Measurements from ENCODE around the gene SSX4.
"Not testable (repeated sequence)": the region's sequence is repeated elsewhere in the genome, so short reads cannot be mapped to it uniquely, and the experiment has no call there.

The SSX4 gene, protein sequence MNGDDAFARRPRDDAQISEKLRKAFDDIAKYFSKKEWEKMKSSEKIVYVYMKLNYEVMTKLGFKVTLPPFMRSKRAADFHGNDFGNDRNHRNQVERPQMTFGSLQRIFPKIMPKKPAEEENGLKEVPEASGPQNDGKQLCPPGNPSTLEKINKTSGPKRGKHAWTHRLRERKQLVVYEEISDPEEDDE

DNA sequence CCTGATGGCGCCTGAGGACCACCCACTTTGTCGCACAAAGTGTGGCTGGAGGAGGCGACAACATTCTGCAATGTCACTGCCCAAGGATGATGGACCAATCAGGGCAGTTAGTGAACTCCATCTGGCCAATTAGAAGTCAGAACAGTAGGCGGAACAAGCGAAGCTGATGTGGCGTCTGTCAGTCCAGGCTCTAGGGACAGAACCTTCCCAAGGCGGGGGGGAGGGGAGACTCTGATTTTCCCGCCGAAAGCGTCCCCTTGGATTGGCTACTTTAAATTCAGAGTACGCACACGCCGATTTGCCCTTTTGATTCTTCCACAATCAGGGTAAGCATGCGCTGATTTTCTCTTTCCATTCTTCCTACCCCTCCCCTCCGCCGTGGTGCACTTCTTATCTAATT lies at the start of gene SSX4:
SSX4 (plus strand) TSS at position 301 of the 400 bp plus-strand sequence. CDS start 515 bp downstream, outside the sequence.
- not testable (repeated sequence) for DNase-seq

DNA sequence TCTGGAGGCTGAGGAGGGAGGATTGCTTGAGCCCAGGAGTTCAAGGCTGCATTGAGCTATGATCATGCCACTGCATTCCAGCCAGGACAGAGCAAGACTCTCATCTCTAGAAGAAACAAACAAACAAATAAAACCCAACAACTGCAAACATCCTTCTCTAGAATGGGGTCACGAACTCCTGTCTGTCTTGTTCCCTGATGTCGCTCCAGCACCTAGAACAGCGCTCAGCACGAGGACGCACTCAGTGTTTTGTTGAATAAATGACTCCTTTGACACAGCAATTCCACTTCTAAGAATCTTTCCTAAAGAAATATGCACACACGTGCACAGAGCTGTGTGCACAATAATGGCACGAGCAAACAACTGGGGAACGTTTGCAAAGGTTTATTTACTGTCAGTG lies 37.3 kb upstream of the SSX4 start:
- not testable (repeated sequence) for DNase-seq

DNA sequence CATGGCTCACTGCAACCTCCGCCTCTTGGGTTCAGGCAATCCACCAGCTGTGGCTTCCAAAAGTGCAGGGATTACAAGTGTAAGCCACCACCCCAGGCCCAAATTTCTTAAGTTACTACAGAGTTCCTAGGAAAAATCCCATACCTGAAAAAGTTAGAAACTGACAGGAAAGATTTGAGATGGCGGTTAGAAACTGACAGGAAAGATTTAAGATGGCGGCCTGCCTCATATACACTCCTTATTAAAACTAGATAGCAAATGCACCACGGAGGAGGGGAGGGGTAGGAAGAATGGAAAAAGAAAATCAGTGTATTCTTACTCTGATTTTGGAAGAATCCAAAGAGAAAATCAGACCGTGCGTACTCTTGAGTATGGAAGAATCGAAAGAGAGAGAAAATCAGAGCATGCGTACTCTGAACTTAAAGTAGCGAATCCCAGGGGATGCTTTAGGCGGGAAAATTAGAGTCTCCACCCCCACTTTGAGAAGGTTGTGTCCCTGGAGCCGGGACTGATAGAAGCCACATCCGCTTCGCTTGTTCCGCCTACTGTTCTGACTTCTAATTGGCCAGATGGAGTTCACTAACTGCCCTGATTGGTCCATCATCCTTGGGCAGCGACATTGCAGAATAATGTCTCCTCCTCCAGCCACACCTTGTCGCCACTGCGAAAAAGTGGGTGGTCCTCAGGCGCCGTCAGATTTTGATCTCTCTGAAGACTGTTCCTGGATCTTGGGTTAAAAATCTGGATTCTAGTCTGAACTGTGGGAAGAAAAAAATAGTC lies 26.8 kb upstream of the SSX4 start, which contains the start of gene SSX3:
SSX3 (minus strand) TSS at position 389 of the 780 bp plus-strand sequence. CDS start 1,454 bp downstream, outside the sequence.
- DNase-seq, result not testable (repeated sequence)

DNA sequence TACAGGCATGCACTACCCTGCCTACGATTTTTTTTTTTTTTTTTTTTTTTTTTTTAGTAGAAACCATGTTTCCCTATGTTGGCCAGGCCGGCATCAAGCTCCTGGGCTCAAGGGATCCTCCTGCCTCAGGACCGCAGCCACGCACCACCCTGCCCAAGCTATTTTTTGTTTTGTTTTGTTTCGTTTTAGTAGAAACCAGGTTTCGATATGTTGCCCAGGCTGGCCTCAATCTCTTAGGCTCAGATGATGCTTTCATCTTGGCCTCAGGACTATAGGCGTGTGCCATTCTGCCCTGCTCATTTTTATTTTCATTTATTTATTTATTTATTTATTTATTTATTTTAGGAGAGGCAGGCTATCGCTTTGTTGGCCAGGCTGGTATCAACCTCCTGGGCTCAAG lies 25.7 kb upstream of the SSX4 start:
- no peak for DNase-seq

DNA sequence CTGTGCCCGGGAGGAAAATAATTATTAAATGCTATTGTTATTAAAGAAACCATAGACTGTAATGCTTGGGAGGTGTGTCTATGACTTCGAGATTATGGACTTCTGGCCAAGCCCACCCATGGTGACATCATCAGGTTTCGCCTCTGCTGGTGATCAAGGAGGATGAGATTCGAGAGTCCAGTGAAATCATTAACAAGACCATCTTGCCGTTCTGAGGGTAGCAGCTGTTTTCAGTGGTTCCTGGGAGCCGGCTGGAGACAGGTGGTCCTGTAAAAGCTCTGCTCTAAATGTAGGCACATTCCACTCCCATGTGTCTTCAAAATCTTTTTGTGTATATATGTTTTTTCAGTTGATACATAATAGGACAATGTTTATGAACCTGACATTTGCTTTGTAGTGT lies 24.1 kb upstream of the SSX4 start:
- DNase-seq, result not testable (repeated sequence)

DNA sequence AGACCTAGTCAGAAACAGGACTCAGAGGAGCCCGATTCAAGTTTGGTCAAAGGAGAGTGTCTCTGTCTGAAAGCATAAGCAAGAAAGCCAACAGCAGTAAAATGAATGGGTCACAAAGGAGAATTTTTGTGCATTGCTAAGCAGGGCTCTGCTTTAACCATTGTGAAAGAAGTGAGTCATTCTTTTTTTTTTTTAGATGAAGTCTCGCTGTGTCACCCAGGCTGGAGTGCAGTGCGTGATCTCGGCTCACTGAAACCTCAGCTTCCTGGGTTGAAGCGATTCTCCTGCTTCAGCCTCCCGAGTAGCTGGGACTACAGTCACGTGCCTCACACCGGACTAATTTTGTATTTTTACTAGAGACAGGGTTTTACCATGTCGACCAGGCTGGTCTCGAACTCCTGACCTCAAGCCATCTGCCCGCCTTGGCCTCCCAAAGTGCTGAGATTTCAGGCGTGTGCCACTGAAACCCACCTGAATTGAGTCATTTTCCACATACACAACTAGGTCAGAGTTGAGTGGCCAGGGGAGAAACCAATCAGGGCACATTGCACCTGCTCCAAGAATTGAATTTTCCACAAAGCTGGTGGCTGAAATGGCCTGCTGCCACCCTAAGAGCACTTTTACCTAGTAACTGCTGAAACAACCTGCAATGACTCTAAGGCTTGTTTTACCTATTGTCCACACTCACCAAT lies 15.5 kb upstream of the SSX4 start:
- DNase-seq, result not testable (repeated sequence)

DNA sequence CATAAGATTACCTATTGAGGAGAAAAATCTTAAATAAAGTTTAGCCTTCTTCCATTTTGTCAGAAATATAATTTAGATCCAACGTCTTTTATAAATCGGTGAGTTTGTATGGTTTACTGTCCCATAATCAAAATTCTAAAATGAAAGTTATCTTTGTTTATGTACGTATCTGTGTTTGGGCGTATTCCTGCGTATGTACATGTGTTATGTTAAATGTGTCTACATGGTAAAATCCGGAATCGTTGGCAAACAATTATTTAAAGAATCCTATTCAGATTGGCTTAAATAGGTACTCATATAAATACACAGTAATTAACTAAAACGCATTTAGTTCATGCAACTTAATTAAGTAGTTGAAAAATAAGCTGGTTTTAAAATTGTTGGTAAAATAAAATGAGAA lies 12.9 kb upstream of the SSX4 start:
- DNase-seq, result not testable (repeated sequence)

DNA sequence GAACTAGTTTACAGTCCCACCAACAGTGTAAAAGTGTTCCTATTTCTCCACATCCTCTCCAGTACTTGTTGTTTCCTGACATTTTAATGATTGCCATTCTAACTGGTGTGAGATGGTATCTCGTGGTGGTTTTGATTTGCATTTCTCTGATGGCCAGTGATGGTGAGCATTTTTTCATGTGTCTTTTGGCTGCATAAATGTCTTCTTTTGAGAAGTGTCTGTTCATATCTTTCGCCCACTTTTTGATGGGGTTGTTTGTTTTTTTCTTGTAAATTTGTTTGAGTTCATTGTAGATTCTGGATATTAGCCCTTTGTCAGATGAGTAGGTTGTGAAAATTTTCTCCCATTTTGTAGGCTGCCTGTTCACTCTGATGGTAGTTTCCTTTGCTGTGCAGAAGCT lies 13.6 kb downstream of the SSX4 start:
- not testable (repeated sequence) for DNase-seq

DNA sequence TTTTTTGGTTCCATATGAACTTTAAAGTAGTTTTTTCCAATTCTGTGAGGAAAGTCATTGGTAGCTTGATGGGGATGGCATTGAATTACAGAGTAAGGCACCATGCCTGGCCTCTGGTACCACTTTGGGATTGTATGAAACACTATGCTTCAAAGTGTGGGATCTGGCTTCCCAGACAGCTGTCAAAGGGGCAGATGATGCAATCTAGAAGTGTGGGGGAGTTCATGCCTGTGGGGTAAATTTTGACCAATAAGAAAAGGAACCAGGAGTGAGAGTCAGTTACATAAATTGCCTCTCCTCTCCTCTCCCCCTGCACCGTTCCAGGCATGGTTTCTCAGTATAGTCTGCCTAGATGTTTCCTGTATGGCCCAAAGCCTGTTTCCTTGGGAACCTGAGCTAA lies 14.5 kb downstream of the SSX4 start:
- not testable (repeated sequence) for DNase-seq

DNA sequence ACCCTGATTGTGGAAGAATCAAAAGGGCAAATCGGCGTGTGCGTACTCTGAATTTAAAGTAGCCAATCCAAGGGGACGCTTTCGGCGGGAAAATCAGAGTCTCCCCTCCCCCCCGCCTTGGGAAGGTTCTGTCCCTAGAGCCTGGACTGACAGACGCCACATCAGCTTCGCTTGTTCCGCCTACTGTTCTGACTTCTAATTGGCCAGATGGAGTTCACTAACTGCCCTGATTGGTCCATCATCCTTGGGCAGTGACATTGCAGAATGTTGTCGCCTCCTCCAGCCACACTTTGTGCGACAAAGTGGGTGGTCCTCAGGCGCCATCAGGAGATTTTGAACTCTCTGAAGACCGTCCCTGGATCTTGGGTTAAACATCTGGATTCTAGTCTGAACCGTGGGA lies 28.5 kb downstream of the SSX4 start, which contains the start of gene SSX4B:
SSX4B (minus strand) TSS at position 101 of the 400 bp plus-strand sequence. CDS start 588 bp downstream, outside the sequence.
- DNase-seq, result not testable (repeated sequence)

DNA sequence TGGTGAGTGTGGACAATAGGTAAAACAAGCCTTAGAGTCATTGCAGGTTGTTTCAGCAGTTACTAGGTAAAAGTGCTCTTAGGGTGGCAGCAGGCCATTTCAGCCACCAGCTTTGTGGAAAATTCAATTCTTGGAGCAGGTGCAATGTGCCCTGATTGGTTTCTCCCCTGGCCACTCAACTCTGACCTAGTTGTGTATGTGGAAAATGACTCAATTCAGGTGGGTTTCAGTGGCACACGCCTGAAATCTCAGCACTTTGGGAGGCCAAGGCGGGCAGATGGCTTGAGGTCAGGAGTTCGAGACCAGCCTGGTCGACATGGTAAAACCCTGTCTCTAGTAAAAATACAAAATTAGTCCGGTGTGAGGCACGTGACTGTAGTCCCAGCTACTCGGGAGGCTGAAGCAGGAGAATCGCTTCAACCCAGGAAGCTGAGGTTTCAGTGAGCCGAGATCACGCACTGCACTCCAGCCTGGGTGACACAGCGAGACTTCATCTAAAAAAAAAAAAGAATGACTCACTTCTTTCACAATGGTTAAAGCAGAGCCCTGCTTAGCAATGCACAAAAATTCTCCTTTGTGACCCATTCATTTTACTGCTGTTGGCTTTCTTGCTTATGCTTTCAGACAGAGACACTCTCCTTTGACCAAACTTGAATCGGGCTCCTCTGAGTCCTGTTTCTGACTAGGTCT lies 43.8 kb downstream of the SSX4 start:
- DNase-seq, result not testable (repeated sequence)

DNA sequence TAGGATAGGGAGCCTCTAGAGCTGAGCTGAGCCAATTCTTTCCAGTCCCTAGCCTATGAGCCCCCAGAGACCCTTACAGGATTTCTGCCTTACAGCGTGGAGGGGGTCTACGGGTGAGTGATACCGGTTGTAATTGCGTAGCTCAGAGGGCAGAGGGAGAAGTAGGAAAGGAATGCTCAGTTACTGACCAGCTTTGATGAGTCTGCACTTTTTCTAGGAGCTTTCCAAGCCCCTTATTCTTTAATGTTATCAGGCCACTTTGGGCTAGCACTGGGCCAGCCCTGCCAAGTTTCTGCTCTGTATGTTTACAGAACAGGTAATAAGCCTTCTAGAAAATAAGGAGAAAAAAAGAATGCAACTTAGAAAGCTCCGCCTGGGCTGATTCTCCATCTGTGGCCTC lies 46.3 kb downstream of the SSX4 start:
- not testable (repeated sequence) for DNase-seq

DNA sequence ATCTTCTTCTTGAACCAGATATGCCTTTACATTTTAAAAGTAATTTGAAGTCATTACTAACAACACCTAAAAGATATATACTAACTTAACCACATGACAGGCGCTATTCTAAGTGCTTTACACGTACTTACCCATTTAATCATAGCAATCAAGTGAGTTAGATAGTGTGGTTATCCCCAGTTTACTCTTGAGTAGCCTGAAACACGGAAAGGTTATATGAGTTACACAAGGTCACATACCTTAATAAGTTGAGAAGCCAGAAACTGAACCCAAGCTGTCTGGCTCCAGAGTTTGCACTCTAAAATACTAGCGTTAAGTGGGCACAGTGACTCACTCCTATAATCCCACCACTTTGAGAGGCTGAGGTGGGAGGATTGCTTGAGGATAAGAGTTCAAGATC lies 46.8 kb downstream of the SSX4 start:
- not testable (repeated sequence) for DNase-seq

DNA sequence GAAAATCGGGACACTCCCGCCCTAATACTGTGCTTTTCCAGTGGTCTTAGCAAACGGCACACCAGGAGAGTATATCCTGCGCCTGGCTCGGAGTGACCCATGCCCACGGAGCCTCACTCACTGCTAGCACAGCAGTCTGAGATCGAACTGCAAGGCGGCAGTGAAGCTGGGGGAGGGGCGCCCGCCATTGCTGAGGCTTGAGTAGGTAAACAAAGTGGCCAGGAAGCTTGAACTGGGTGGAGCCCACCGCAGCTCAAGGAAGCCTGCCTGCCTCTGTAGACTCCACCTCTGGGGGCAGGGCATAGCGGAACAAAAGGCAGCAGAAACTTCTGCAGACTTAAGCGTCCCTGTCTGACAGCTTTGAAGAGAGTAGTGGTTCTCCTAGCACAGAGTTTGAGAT lies 50.4 kb downstream of the SSX4 start:
- DNase-seq, result not testable (repeated sequence)
